ENCODE measurements around the gene TNN.

DNA sequence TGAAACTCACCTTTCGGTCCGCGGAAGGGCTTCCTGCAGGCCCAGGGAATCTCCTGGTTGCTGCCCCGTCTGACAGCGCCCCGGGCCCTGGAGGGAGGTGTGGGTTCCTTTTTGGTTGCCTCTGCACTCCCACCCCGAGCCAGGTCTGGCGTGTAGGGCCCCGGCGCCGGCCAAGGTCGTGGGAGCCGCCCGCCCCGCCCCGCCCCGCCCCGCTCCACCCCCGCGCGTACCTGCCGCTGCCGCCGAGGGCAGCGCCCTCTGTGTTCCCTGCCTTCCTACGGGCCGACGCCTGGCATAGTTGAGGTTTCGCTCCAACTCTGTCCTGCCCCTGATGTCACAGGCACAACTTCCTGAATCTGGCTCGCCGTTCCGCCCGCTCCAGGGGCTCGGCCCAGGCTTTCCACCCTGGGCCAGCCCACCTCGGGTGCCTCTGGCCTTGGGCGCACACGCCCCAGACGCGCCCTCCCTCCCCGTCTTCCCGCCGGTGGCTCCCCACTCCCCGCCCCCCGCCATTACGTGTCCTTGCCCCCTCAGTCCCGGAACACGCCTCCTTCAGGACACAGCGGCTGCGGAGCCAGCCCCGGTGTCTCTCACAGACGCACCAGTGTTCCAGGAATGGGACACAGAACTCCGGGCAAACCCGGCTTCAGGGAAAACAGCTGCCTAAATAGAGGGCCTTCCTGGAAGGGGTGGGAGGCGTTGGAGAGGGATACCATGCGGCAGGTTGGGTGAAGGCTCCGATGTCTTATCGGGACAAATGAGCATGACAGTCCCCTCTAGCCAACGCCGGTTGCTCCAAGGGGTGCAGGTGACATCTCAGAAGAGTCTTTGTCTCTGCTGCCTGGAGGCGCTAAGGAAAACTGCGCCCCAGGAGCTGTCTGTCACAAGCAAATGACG, 125.2 kb downstream of the TNN start, which contains the start of gene KIAA0040:
- TF ChIP-seq, protein P1, sequence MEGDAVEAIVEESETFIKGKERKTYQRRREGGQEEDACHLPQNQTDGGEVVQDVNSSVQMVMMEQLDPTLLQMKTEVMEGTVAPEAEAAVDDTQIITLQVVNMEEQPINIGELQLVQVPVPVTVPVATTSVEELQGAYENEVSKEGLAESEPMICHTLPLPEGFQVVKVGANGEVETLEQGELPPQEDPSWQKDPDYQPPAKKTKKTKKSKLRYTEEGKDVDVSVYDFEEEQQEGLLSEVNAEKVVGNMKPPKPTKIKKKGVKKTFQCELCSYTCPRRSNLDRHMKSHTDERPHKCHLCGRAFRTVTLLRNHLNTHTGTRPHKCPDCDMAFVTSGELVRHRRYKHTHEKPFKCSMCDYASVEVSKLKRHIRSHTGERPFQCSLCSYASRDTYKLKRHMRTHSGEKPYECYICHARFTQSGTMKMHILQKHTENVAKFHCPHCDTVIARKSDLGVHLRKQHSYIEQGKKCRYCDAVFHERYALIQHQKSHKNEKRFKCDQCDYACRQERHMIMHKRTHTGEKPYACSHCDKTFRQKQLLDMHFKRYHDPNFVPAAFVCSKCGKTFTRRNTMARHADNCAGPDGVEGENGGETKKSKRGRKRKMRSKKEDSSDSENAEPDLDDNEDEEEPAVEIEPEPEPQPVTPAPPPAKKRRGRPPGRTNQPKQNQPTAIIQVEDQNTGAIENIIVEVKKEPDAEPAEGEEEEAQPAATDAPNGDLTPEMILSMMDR (conservative IDR thresholded peaks at IDR 0.05 in 1 of 2, IDR thresholded peaks at IDR 0.05 in 1 of 2; ENCODE audit: low read depth in 1 of 2, low read length in 2 of 2), result no peak
- TF ChIP-seq EZH2 (IDR thresholded peaks at IDR 0.05; ENCODE audit: low read length, missing control alignments), result no peak
